SK-N-SH treated with all-trans-retinoic acid at 6 μM for 48 hours (cell line): Measurements from ENCODE around the gene PTGER4.

Experiments
- ATAC-seq: fragments of 200-7000 bp; cut with Tn5 transposase; 3 replicates; pipeline ENCODE4 v1.9.1; 2020; ENCODE audit warnings: mild to moderate bottlenecking, moderate library complexity
- ARNTL ChIP-seq: fragments of 450-650 bp; formaldehyde crosslinking; IDR thresholded peaks from 2 replicates; pipeline ENCODE4 v1.5.0; 2020; ENCODE audit warnings: low read depth, mild to moderate bottlenecking, moderate library complexity, borderline replicate concordance
- BACH2 ChIP-seq: fragments of 250-450 bp; sonication (Bioruptor Pico); IDR thresholded peaks from 2 replicates; pipeline ENCODE4 v1.9.0; 2021; ENCODE audit warnings: mild to moderate bottlenecking, borderline replicate concordance
- ESRRG ChIP-seq: fragments of 250-450 bp; sonication (Bioruptor Pico); IDR thresholded peaks from 2 replicates; pipeline ENCODE4 v1.6.1; 2021; ENCODE audit warnings: mild to moderate bottlenecking
- GLIS3 ChIP-seq: fragments of 250-450 bp; sonication (Bioruptor Pico); IDR thresholded peaks from 2 replicates; pipeline ENCODE4 v1.5.0; 2020; ENCODE audit warnings: mild to moderate bottlenecking, moderate library complexity
- ISL1 ChIP-seq: fragments of 250-450 bp; sonication (Bioruptor Pico); IDR thresholded peaks from 2 replicates; pipeline ENCODE4 v2.1.2; 2022; ENCODE audit warnings: mild to moderate bottlenecking, moderate library complexity
- OSR1 ChIP-seq: fragments of 250-450 bp; sonication (Bioruptor Pico); IDR thresholded peaks from 2 replicates; pipeline ENCODE4 v1.8.0; 2022; ENCODE audit warnings: moderate library complexity, mild to moderate bottlenecking, inconsistent platforms
- PPARA ChIP-seq: fragments of 250-450 bp; sonication (Bioruptor Pico); IDR thresholded peaks from 2 replicates; pipeline ENCODE4 v1.5.0; 2020; ENCODE audit warnings: mild to moderate bottlenecking, borderline replicate concordance
- RARB ChIP-seq: fragments of 250-450 bp; sonication (Bioruptor Pico); IDR thresholded peaks from 2 replicates; pipeline ENCODE4 v1.8.0; 2021; ENCODE audit warnings: mild to moderate bottlenecking, moderate library complexity
- SNAI2 ChIP-seq: fragments of 250-450 bp; sonication (Bioruptor Pico); IDR thresholded peaks from 2 replicates; pipeline ENCODE4 v1.5.0; 2020; ENCODE audit warnings: mild to moderate bottlenecking, moderate library complexity
- TCF4 ChIP-seq: fragments of 250-450 bp; sonication (Bioruptor Pico); IDR thresholded peaks from 2 replicates; pipeline ENCODE4 v1.8.0; 2021; ENCODE audit warnings: mild to moderate bottlenecking, moderate library complexity, borderline replicate concordance
- TOX ChIP-seq: fragments of 250-450 bp; sonication (Bioruptor Pico); IDR thresholded peaks from 2 replicates; pipeline ENCODE4 v1.8.0; 2021; ENCODE audit warnings: mild to moderate bottlenecking, moderate library complexity, borderline replicate concordance
- ZC3H10 ChIP-seq: fragments of 250-450 bp; sonication (Bioruptor Pico); IDR thresholded peaks from 2 replicates; pipeline ENCODE4 v1.5.1; 2021; ENCODE audit warnings: mild to moderate bottlenecking, moderate library complexity
- ZFP30 ChIP-seq: fragments of 450-650 bp; formaldehyde crosslinking; IDR thresholded peaks from 2 replicates; pipeline ENCODE4 v1.5.0; 2022; ENCODE audit warnings: mild to moderate bottlenecking, moderate library complexity
- ZNF565 ChIP-seq: fragments of 450-650 bp; formaldehyde crosslinking; conservative IDR thresholded peaks from 2 replicates; pipeline ENCODE4 v1.5.0; 2020; ENCODE audit warnings: low read depth, mild to moderate bottlenecking, moderate library complexity
- ZNF70 ChIP-seq: fragments of 450-650 bp; formaldehyde crosslinking; IDR thresholded peaks from 2 replicates; pipeline ENCODE4 v1.5.0; 2020; ENCODE audit warnings: mild to moderate bottlenecking, moderate library complexity
- ZNF8 ChIP-seq: fragments of 450-650 bp; formaldehyde crosslinking; IDR thresholded peaks from 2 replicates; pipeline ENCODE4 v1.5.0; 2020; ENCODE audit warnings: mild to moderate bottlenecking, moderate library complexity
- TF ChIP-seq, protein P1 (sequence below): fragments of 250-450 bp; sonication (Bioruptor Pico); IDR thresholded peaks from 2 replicates; pipeline ENCODE4 v1.5.0; 2020; ENCODE audit warnings: mild to moderate bottlenecking, moderate library complexity
- TF ChIP-seq, protein P2 (sequence below): fragments of 250-450 bp; sonication (Bioruptor Pico); IDR thresholded peaks from 2 replicates; pipeline ENCODE4 v1.8.0; 2021; ENCODE audit warnings: low read depth, mild to moderate bottlenecking, moderate library complexity, borderline replicate concordance
- TF ChIP-seq, protein P3 (sequence below): fragments of 250-450 bp; sonication (Bioruptor Pico); IDR thresholded peaks from 2 replicates; pipeline ENCODE4 v1.5.1; 2021; ENCODE audit warnings: mild to moderate bottlenecking, moderate library complexity

PTGER4 gene

DNA sequence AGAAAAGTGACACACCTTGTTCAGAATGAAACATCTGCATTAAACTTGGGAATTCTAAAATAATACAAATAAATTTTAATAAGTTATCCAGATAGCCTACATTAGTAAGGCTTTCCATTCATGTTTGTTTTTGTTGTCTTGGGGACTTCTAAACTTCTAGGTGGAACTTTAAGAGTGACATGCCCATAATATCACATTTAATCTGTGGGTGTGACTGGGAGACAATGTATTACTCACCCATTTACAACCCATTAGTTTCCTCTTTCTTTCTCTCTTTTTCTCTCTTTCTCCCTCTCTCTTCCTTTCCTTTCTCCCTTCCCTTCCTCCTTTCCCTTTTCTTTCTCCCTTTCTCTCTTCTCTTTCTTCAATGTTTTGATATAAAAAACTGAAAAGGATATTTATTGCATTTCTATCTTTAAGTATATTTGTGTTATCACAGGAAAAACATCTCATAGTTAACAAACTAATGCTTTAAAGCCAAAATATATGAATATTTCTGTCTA lies 12.5 kb upstream of the PTGER4 start:
- TF ChIP-seq, protein P1, sequence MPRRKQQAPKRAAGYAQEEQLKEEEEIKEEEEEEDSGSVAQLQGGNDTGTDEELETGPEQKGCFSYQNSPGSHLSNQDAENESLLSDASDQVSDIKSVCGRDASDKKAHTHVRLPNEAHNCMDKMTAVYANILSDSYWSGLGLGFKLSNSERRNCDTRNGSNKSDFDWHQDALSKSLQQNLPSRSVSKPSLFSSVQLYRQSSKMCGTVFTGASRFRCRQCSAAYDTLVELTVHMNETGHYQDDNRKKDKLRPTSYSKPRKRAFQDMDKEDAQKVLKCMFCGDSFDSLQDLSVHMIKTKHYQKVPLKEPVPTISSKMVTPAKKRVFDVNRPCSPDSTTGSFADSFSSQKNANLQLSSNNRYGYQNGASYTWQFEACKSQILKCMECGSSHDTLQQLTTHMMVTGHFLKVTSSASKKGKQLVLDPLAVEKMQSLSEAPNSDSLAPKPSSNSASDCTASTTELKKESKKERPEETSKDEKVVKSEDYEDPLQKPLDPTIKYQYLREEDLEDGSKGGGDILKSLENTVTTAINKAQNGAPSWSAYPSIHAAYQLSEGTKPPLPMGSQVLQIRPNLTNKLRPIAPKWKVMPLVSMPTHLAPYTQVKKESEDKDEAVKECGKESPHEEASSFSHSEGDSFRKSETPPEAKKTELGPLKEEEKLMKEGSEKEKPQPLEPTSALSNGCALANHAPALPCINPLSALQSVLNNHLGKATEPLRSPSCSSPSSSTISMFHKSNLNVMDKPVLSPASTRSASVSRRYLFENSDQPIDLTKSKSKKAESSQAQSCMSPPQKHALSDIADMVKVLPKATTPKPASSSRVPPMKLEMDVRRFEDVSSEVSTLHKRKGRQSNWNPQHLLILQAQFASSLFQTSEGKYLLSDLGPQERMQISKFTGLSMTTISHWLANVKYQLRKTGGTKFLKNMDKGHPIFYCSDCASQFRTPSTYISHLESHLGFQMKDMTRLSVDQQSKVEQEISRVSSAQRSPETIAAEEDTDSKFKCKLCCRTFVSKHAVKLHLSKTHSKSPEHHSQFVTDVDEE (CRISPR knock-in tag) = no peak
- TF ChIP-seq ESRRG (CRISPR knock-in tag) = no peak
- no peak for TF ChIP-seq ZC3H10
- no peak for TF ChIP-seq OSR1
- TF ChIP-seq ZNF8 = no peak
- no peak for TF ChIP-seq TOX (CRISPR knock-in tag)
- TF ChIP-seq SNAI2 = no peak
- no peak for TF ChIP-seq PPARA (CRISPR knock-in tag)
- no peak for TF ChIP-seq ZNF70 (CRISPR knock-in tag)
- no peak for TF ChIP-seq ARNTL (CRISPR knock-in tag)
- TF ChIP-seq, protein P2, sequence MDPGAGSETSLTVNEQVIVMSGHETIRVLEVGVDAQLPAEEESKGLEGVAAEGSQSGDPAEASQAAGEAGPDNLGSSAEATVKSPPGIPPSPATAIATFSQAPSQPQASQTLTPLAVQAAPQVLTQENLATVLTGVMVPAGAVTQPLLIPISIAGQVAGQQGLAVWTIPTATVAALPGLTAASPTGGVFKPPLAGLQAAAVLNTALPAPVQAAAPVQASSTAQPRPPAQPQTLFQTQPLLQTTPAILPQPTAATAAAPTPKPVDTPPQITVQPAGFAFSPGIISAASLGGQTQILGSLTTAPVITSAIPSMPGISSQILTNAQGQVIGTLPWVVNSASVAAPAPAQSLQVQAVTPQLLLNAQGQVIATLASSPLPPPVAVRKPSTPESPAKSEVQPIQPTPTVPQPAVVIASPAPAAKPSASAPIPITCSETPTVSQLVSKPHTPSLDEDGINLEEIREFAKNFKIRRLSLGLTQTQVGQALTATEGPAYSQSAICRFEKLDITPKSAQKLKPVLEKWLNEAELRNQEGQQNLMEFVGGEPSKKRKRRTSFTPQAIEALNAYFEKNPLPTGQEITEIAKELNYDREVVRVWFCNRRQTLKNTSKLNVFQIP (CRISPR knock-in tag) = no peak
- TF ChIP-seq, protein P3, sequence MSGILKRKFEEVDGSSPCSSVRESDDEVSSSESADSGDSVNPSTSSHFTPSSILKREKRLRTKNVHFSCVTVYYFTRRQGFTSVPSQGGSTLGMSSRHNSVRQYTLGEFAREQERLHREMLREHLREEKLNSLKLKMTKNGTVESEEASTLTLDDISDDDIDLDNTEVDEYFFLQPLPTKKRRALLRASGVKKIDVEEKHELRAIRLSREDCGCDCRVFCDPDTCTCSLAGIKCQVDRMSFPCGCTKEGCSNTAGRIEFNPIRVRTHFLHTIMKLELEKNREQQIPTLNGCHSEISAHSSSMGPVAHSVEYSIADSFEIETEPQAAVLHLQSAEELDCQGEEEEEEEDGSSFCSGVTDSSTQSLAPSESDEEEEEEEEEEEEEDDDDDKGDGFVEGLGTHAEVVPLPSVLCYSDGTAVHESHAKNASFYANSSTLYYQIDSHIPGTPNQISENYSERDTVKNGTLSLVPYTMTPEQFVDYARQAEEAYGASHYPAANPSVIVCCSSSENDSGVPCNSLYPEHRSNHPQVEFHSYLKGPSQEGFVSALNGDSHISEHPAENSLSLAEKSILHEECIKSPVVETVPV (CRISPR knock-in tag) = no peak
- no peak for TF ChIP-seq ZFP30 (CRISPR knock-in tag)
- no peak for TF ChIP-seq ZNF565 (CRISPR knock-in tag)
- TF ChIP-seq TCF4 (CRISPR knock-in tag) = no peak
- TF ChIP-seq RARB (CRISPR knock-in tag) = no peak
- TF ChIP-seq BACH2 (CRISPR knock-in tag) = no peak
- TF ChIP-seq, all 23 proteins: peak for 0
- ATAC-seq = no peak

DNA sequence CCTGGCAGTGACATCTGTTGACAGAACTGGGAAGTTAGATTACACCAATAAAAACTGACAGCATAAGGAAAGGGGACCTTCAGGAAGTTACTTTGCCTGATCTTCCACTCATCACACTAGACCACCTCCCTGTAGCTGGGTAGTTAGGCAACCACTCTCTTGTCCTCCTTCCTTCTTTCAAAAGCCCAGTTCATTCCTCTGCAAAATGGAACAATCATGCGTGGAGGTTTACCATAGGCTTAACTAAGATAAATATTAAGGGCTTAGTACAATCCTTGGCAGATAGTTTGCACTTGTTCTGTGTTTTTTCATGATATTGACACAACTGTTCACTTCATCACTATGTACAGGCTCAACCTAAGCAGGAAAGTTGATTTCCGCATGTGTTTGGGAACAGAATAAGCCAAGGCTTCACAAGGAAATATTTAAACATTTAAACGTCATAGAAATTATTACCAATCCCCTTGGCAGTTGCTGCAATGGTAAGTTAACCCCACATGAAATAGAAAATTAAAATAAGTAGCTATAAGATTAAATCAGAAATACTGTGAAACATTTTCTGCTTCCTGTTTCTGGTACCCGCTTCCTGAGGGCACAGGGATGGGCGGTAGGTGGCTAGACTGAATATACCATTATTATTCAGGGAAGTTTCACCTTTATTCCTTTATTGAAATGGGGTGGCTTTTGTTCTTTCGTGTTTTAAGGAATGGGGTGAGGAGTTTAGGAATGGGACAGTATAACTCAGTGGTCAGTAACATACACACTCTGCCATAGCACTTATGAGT lies 9.9 kb upstream of the PTGER4 start:
- TF ChIP-seq GLIS3 (no peak), OSR1 (no peak), ISL1 (no peak), BACH2 (CRISPR knock-in tag) (no peak), TOX (CRISPR knock-in tag) (no peak), ZC3H10 (no peak), SNAI2 (no peak), ZFP30 (CRISPR knock-in tag) (no peak), ZNF70 (CRISPR knock-in tag) (no peak)
- TF ChIP-seq, protein P1 (CRISPR knock-in tag) = no peak
- TF ChIP-seq, protein P2 (CRISPR knock-in tag) = no peak
- TF ChIP-seq, protein P3 (CRISPR knock-in tag) = no peak

More for the DNA sequence above, 9.9 kb upstream of the PTGER4 start:
- no peak for ATAC-seq
